Neutrophil (primary cell): ENCODE data around the gene ZBED4.
A peak's percentile ranks its signal among the peaks of the same experiment; 100 is the strongest.

Source experiments
- H3K27ac ChIP-seq: fragments of 200-600 bp; sonication (generic); 2 replicates; pipeline ENCODE4 v1.5.1; 2016; ENCODE audit warnings: mild to moderate bottlenecking, moderate library complexity
- H3K27me3 ChIP-seq: fragments of 200-600 bp; sonication (generic); 2 replicates; pipeline ENCODE4 v1.6.0; 2016; ENCODE audit warnings: mild to moderate bottlenecking
- H3K36me3 ChIP-seq: fragments of 200-600 bp; sonication (generic); 2 replicates; pipeline ENCODE4 v1.5.1; 2017
- H3K4me1 ChIP-seq, 2 experiments: fragments of 200-600 bp in 1 of 2; sonication (generic) in 1 of 2; 1 replicate in 1 of 2; 2 replicates in 1 of 2; pipeline versions ENCODE4 v1.5.1 to v1.6.1; 2013 to 2016; ENCODE audit warnings: low read depth in 1 of 2, low read length in 1 of 2, mild to moderate bottlenecking in 1 of 2, moderate library complexity in 1 of 2; ENCODE audit not compliant: control insufficient read depth in 1 of 2, insufficient read depth in 1 of 2
- H3K4me3 ChIP-seq, 2 experiments: fragments of 200-600 bp in 1 of 2; sonication (generic) in 1 of 2; 1 replicate in 1 of 2; 2 replicates in 1 of 2; pipeline ENCODE4 v1.5.1; 2013 to 2016; ENCODE audit warnings: low read depth in 1 of 2, low read length in 1 of 2, mild to moderate bottlenecking in 1 of 2, moderate library complexity in 1 of 2
- H3K9me3 ChIP-seq: fragments of 200-600 bp; sonication (generic); 2 replicates; pipeline ENCODE4 v1.5.1; 2016
- CTCF ChIP-seq: fragments of 200-600 bp; sonication (generic); IDR thresholded peaks from 2 replicates; pipeline ENCODE4 v1.5.1; 2016; ENCODE audit warnings: antibody characterized with exemption

Gene ZBED4

GRCh38 chr22:49936973-49937757 is 83.5 kb downstream of the ZBED4 start:
- peak overlapping the region; percentile 67 to 76 for H3K4me3 ChIP-seq
- TF ChIP-seq CTCF: no peak
- peak overlapping the region; percentile 98 for H3K27ac ChIP-seq
- no peaks in the 10 kb centered on the region for H3K9me3 ChIP-seq
- H3K27me3 ChIP-seq: peaks cover 7% of the 10 kb centered on the region
- peaks cover 35 to 36% of the 10 kb centered on the region in 2 experiments for H3K4me1 ChIP-seq
- no peaks in the 10 kb centered on the region for H3K36me3 ChIP-seq

- peak overlapping the region; percentile 98 for H3K27ac ChIP-seq
Measured at GRCh38 chr22:49937758-49938564, 84.3 kb downstream of the ZBED4 start.

GRCh38 chr22:49938565-49939136 is 85.0 kb downstream of the ZBED4 start:
- Histone ChIP-seq H3K4me3 (no peak overlapping the region), H3K36me3 (no peaks in the 10 kb centered on the region), H3K4me1 (peaks cover 21 to 27% of the 10 kb centered on the region in 2 experiments), H3K27ac (peak overlapping the region; percentile 20), H3K9me3 (no peaks in the 10 kb centered on the region), H3K27me3 (peaks cover 7% of the 10 kb centered on the region)
- TF ChIP-seq CTCF: no peak

More at GRCh38 chr22:49937758-49938564, 84.3 kb downstream of the ZBED4 start:
- Histone ChIP-seq H3K4me3 (no peak overlapping the region), H3K4me1 (peaks cover 28 to 34% of the 10 kb centered on the region in 2 experiments), H3K9me3 (no peaks in the 10 kb centered on the region), H3K27me3 (peaks cover 7% of the 10 kb centered on the region), H3K36me3 (no peaks in the 10 kb centered on the region)
- no peak for TF ChIP-seq CTCF
